HEK293 (cell line): ENCODE measurements around the gene TPST2.

Source experiments
- CTCF ChIA-PET: fragments of 350-600 bp; formaldehyde crosslinking; extraction: SDS; loops from one replicate; lab custom pipeline; 2021; ENCODE audit warnings: antibody characterized with exemption; lab: Yijun Ruan, JAX
- POLR2A ChIA-PET: fragments of 300-600 bp; formaldehyde crosslinking; extraction: SDS; loops from one replicate; lab custom pipeline; 2020; ENCODE audit warnings: antibody characterized with exemption, inconsistent platforms; lab: Yijun Ruan, JAX
- H3K27ac ChIP-seq: fragments of 200-500 bp; sonication (Bioruptor generic); 2 replicates; pipeline ENCODE4 v1.5.1; 2014; ENCODE audit warnings: low read depth, low read length, control low read depth, inconsistent platforms; ENCODE audit errors: extremely low read depth
- H3K36me3 ChIP-seq, 2 experiments: fragments of 200-500 bp in 1 of 2; sonication (Bioruptor generic) in 1 of 2; 1 replicate in 1 of 2; 2 replicates in 1 of 2; pipeline ENCODE4 v1.5.1; 2014 to 2017; ENCODE audit warnings: inconsistent platforms in 2 of 2, low read length in 2 of 2; ENCODE audit not compliant: control insufficient read depth in 2 of 2, insufficient read depth in 1 of 2
- H3K4me1 ChIP-seq: fragments of 200-500 bp; sonication (Bioruptor generic); 2 replicates; pipeline ENCODE4 v1.5.1; 2014; ENCODE audit warnings: mild to moderate bottlenecking, low read length, inconsistent platforms; ENCODE audit not compliant: control insufficient read depth, insufficient read depth
- H3K4me3 ChIP-seq: 2 replicates; pipeline ENCODE4 v1.5.1; 2011; ENCODE audit warnings: low read depth, mild to moderate bottlenecking, control low read depth, low read length, moderate library complexity
- H3K9me3 ChIP-seq: fragments of 200-500 bp; sonication (Bioruptor generic); 2 replicates; pipeline ENCODE4 v1.5.1; 2014; ENCODE audit warnings: low read depth, low read length, inconsistent platforms; ENCODE audit not compliant: control insufficient read depth, insufficient read depth
- BCL6B ChIP-seq: fragments of 450-650 bp; formaldehyde crosslinking; IDR thresholded peaks from 2 replicates; pipeline ENCODE4 v1.5.1; 2017; ENCODE audit warnings: missing biosample characterization, missing genetic modification characterization
- ELK4 ChIP-seq: IDR thresholded peaks from 2 replicates; pipeline ENCODE4 v1.6.1; 2011; ENCODE audit warnings: mild to moderate bottlenecking, low read depth, low read length, borderline replicate concordance
- FEZF1 ChIP-seq: fragments of 450-650 bp; formaldehyde crosslinking; IDR thresholded peaks from 2 replicates; pipeline ENCODE4 v1.5.1; 2016; ENCODE audit warnings: missing biosample characterization, missing genetic modification characterization
- GLIS1 ChIP-seq: fragments of 450-650 bp; formaldehyde crosslinking; IDR thresholded peaks from 2 replicates; pipeline ENCODE4 v1.5.1; 2016; ENCODE audit warnings: missing biosample characterization, missing genetic modification characterization
- IKZF3 ChIP-seq: fragments of 450-650 bp; IDR thresholded peaks from 2 replicates; pipeline ENCODE4 v1.5.0; 2018; ENCODE audit warnings: missing biosample characterization, mild to moderate bottlenecking, missing genetic modification characterization, moderate library complexity
- PRDM10 ChIP-seq: fragments of 450-650 bp; formaldehyde crosslinking; IDR thresholded peaks from 2 replicates; pipeline ENCODE4 v1.5.1; 2016; ENCODE audit warnings: missing biosample characterization, missing genetic modification characterization
- SCRT2 ChIP-seq: fragments of 450-650 bp; formaldehyde crosslinking; IDR thresholded peaks from 2 replicates; pipeline ENCODE4 v1.5.1; 2016; ENCODE audit warnings: missing biosample characterization, missing genetic modification characterization
- ZFP3 ChIP-seq: fragments of 450-650 bp; formaldehyde crosslinking; IDR thresholded peaks from 2 replicates; pipeline ENCODE4 v1.5.1; 2016; ENCODE audit warnings: low read depth, missing biosample characterization, missing genetic modification characterization
- ZFP41 ChIP-seq: fragments of 450-650 bp; formaldehyde crosslinking; IDR thresholded peaks from 2 replicates; pipeline ENCODE4 v1.5.1; 2016; ENCODE audit warnings: missing biosample characterization, missing genetic modification characterization, borderline replicate concordance
- ZNF114 ChIP-seq: fragments of 450-650 bp; formaldehyde crosslinking; IDR thresholded peaks from 2 replicates; pipeline ENCODE4 v1.5.0; 2017; ENCODE audit warnings: missing biosample characterization, missing genetic modification characterization
- ZNF266 ChIP-seq: fragments of 450-650 bp; formaldehyde crosslinking; IDR thresholded peaks from 2 replicates; pipeline ENCODE4 v1.5.1; 2016; ENCODE audit warnings: missing biosample characterization, missing genetic modification characterization, low read depth
- ZNF274 ChIP-seq, 2 experiments: fragments of 200-500 bp in 1 of 2; fragments of 450-650 bp in 1 of 2; sonication (Bioruptor generic) in 1 of 2; formaldehyde crosslinking in 1 of 2; IDR thresholded peaks; 2 replicates each; pipeline versions ENCODE4 v1.5.1 to v1.6.1; 2014 to 2016; ENCODE audit warnings: borderline replicate concordance in 1 of 2, inconsistent platforms in 1 of 2, low read length in 1 of 2, missing biosample characterization in 1 of 2, missing genetic modification characterization in 1 of 2
- ZNF324 ChIP-seq: fragments of 450-650 bp; formaldehyde crosslinking; IDR thresholded peaks from 2 replicates; pipeline ENCODE4 v1.5.1; 2016; ENCODE audit warnings: missing biosample characterization, missing genetic modification characterization
- ZNF335 ChIP-seq: fragments of 450-650 bp; formaldehyde crosslinking; conservative IDR thresholded peaks from 2 replicates; pipeline ENCODE4 v1.5.1; 2016; ENCODE audit warnings: missing biosample characterization, missing genetic modification characterization
- ZNF350 ChIP-seq: fragments of 450-650 bp; formaldehyde crosslinking; IDR thresholded peaks from 2 replicates; pipeline ENCODE4 v1.5.0; 2017; ENCODE audit warnings: missing biosample characterization, mild to moderate bottlenecking, missing genetic modification characterization
- ZNF366 ChIP-seq: fragments of 450-650 bp; formaldehyde crosslinking; conservative IDR thresholded peaks from 2 replicates; pipeline ENCODE4 v1.5.1; 2016; ENCODE audit warnings: missing biosample characterization, missing genetic modification characterization
- ZNF521 ChIP-seq: fragments of 450-650 bp; formaldehyde crosslinking; IDR thresholded peaks from 2 replicates; pipeline ENCODE4 v1.5.1; 2017; ENCODE audit warnings: missing biosample characterization, mild to moderate bottlenecking, missing genetic modification characterization
- ZNF670 ChIP-seq: fragments of 450-650 bp; formaldehyde crosslinking; IDR thresholded peaks from 2 replicates; pipeline ENCODE4 v1.5.1; 2016; ENCODE audit warnings: missing biosample characterization, missing genetic modification characterization, low read depth
- ZNF677 ChIP-seq: fragments of 450-650 bp; IDR thresholded peaks from 2 replicates; pipeline ENCODE4 v1.5.0; 2018; ENCODE audit warnings: missing biosample characterization, mild to moderate bottlenecking, missing genetic modification characterization, moderate library complexity
- ZNF76 ChIP-seq: fragments of 450-650 bp; formaldehyde crosslinking; IDR thresholded peaks from 2 replicates; pipeline ENCODE4; 2016; ENCODE audit warnings: low read depth, missing biosample characterization, missing genetic modification characterization, borderline replicate concordance
- ZNF777 ChIP-seq: fragments of 450-650 bp; formaldehyde crosslinking; IDR thresholded peaks from 2 replicates; pipeline ENCODE4 v1.5.1; 2017; ENCODE audit warnings: missing biosample characterization, missing genetic modification characterization, borderline replicate concordance
- ZNF843 ChIP-seq: fragments of 450-650 bp; formaldehyde crosslinking; IDR thresholded peaks from 2 replicates; pipeline ENCODE4 v1.5.1; 2016; ENCODE audit warnings: missing biosample characterization, missing genetic modification characterization
- TF ChIP-seq, protein P1 (sequence below): fragments of 450-650 bp; formaldehyde crosslinking; IDR thresholded peaks from 2 replicates; pipeline ENCODE4 v1.5.1; 2016; ENCODE audit warnings: missing biosample characterization, missing genetic modification characterization

TPST2 gene

DNA sequence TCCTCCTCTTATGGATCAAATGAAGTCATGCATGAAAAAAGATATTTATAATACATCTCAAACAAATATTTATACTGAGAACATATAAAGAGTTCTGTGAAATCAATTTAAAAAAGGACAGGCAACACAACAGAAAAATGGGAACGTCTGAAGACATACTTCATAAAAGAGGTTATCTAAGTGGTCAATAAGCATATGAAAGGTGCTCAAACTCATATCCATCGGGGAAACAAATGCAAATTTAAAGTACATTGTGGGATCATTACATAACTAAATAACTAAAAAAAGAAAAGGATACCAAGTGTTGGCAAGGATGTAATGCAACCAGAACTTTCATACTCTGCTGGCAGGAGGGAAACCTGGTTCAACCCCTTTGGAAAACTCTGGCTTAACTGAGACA, 22.3 kb downstream of the TPST2 start:
- Histone ChIP-seq H3K4me3 (no peak overlapping the region), H3K27ac (no peak overlapping the region)
- POLR2A ChIA-PET: no interaction called here
- TF ChIP-seq IKZF3 (tag by site-specific recombination) (no peak), ZFP3 (no peak), ZNF274 (IDR thresholded peaks at IDR 0.05; ENCODE audit: low read length) (no peak), ZNF274 (tag by site-specific recombination; IDR thresholded peaks at IDR 0.05; ENCODE audit: borderline replicate concordance) (no peak)
- TF ChIP-seq, all 188 proteins: peak for 0
- no peaks in the 10 kb centered on the region for H3K9me3 ChIP-seq
- H3K4me1 ChIP-seq: no peaks in the 10 kb centered on the region
- CTCF ChIA-PET: interaction anchor here (0.5 kb wide), 1 partner anchor 39 kb away, joined by 4 read pairs; no protein-coding TSS in a partner anchor
- H3K36me3 ChIP-seq: peaks cover 0 to 6% of the 10 kb centered on the region in 2 experiments; a peak in 1 of 3 replicates

GRCh38 chr22:26566994-26567393, 22.9 kb downstream of the TPST2 start:
- H3K27ac ChIP-seq: no peak overlapping the region
- H3K36me3 ChIP-seq: peaks cover 0 to 6% of the 10 kb centered on the region in 2 experiments; a peak in 1 of 3 replicates
- POLR2A ChIA-PET: no interaction called here
- H3K9me3 ChIP-seq: no peaks in the 10 kb centered on the region
- CTCF ChIA-PET: interaction anchor here (0.5 to 0.6 kb wide), 2 partner anchors 40 to 74 kb away, joined by 3 to 4 read pairs; no protein-coding TSS in a partner anchor
- H3K4me1 ChIP-seq: no peaks in the 10 kb centered on the region
- H3K4me3 ChIP-seq: no peak overlapping the region
- TF ChIP-seq ZNF777 (tag by site-specific recombination) (no peak), ZNF76 (tag by site-specific recombination) (no peak), ZNF266 (tag by site-specific recombination) (no peak), GLIS1 (tag by site-specific recombination) (no peak), ELK4 (no peak), ZNF843 (no peak), ZNF324 (no peak), PRDM10 (tag by site-specific recombination) (peak; percentile 90), ZFP41 (tag by site-specific recombination) (no peak)
- TF ChIP-seq, all 188 proteins: peak for 1

GRCh38 chr22:26565889-26566288, 24.0 kb downstream of the TPST2 start:
- ChIA-PET POLR2A (no interaction called here), CTCF (interaction anchor here (0.6 to 1.1 kb wide), 4 partner anchors 11 to 99 kb away, joined by 3 to 4 read pairs (median 3); no protein-coding TSS in a partner anchor)
- Histone ChIP-seq H3K27ac (no peak overlapping the region), H3K36me3 (peaks cover 0 to 6% of the 10 kb centered on the region in 2 experiments; a peak in 1 of 3 replicates), H3K4me1 (no peaks in the 10 kb centered on the region), H3K4me3 (no peak overlapping the region), H3K9me3 (no peaks in the 10 kb centered on the region)
- no peak for TF ChIP-seq ZNF266 (tag by site-specific recombination)
- no peak for TF ChIP-seq ZNF677
- no peak for TF ChIP-seq ZNF366 (tag by site-specific recombination)
- TF ChIP-seq ZNF335 (tag by site-specific recombination): no peak
- TF ChIP-seq BCL6B (tag by site-specific recombination): no peak
- TF ChIP-seq ZNF350 (tag by site-specific recombination): no peak
- TF ChIP-seq SCRT2 (tag by site-specific recombination): no peak
- TF ChIP-seq, protein P1, sequence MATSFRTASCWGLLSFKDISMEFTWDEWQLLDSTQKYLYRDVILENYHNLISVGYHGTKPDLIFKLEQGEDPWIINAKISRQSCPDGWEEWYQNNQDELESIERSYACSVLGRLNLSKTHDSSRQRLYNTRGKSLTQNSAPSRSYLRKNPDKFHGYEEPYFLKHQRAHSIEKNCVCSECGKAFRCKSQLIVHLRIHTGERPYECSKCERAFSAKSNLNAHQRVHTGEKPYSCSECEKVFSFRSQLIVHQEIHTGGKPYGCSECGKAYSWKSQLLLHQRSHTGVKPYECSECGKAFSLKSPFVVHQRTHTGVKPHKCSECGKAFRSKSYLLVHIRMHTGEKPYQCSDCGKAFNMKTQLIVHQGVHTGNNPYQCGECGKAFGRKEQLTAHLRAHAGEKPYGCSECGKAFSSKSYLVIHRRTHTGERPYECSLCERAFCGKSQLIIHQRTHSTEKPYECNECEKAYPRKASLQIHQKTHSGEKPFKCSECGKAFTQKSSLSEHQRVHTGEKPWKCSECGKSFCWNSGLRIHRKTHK (tag by site-specific recombination): no peak
- no peak for TF ChIP-seq ZNF114
- TF ChIP-seq FEZF1 (tag by site-specific recombination): no peak
- no peak for TF ChIP-seq ZNF521
- no peak for TF ChIP-seq ZNF670 (tag by site-specific recombination)
